Measurements from ENCODE around the gene GARRE1.
"Not testable (repeated sequence)": the region's sequence is repeated elsewhere in the genome, so short reads cannot be mapped to it uniquely, and the experiment has no call there.

GARRE1 gene

DNA sequence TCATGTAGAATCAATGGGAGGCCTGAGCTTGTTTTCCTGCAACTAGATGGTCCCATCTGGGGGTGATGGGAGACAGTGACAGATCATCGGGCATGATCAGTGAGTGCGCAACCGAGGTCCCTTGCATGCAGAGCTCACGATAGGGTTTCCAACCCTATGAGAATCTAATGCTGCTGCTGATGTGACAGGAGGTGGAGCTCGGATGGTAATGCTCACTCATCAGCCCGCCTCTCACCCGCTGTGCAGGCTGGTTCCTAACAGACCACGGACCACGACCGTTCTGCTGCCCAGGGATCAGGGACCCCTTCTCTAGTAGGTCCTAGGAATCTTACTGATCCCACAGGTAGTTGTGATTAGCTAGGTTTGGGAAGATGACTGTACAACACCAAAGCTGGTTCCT is 23.5 kb upstream of the GARRE1 start:
- DNase-seq (ENCODE audit: low read depth) = no peak

DNA sequence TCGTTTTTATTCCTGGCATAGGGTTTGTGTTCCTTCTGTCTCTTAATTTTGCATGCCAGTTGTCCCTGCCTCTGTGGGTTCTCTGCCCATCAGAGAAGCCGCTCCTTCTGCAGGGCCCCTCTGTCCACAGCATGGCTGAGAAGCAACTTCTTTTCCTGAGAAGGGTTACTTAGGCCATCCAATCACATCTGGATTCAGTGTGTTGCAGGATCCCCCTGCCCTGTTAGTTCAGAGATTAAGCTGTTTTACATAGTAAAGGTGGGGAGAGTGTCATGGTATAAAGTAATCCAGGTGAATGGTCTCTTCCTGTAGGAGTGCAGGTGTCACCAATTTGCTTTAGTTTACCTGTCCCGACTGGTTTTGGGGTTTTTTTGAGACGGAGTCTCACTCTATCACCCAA is 22.9 kb upstream of the GARRE1 start:
- no peak for DNase-seq (ENCODE audit: low read depth)

DNA sequence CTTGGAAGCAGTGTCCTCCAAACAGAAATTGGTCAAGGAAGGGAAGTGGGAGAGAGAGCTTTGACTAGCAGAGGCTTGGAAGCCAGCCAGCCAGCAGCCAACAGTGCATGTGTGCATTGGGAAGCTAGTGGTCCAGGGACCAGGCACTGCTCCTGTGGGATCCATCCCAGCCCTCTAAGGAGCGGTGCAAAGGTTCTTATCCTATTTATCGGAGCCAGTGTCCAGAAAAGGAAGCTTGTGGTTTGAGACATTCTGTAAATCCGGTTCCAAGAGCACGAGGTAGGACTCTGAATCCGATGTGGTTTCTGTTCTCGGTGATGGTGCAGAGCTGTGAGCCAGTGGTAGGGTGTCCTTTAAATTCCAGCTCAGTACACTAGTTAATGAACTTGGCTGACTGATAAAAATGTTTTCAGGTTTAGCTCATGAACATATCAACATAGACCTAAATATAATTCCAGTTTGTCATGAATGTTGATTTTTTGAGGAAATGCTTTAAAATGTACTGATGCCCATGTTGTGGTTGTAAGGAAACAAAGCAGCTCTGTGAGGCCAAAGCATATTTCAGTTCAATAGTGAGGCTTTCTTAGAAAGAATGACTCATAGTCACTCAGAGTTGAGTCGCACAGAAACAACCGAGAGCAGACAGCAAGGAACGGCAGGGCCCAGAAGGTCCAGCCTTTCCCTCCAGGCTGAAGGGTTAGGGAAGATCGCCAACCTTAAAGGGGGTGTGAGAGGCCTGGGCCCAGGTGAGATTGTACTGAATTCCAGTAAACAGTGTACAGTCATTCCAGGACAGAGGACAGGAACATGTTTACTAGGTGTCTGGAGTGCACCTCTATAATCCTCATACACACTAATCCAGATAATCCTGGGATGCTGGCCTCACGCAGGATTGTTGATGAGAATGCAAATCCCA is 21.5 kb upstream of the GARRE1 start:
- peak; percentile 93 for DNase-seq (ENCODE audit: low read depth)

DNA sequence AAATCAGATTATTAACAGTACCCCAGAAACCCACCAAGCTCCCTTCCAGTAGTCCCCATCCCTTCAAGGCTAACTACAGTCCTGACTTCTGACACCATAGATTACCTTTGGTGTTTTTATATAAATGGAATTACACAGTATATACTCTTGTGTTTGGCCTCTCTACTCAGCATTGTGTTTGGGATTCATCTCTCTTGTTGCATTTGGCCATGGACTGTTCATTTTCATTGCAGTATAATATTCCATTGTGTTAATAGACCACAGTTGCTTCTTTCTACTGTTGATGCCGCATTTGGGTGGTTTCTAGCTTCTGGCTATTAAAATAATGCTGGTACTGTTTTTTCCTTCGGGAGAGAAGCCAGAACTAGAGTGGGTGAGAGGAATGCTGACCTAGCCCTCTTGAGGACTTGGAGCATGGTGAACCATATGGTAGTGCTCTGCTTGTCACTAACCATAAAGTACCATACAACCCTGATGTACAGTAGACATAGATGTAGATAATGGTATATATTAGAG is 18.9 kb upstream of the GARRE1 start:
- DNase-seq (ENCODE audit: low read depth) = no peak

DNA sequence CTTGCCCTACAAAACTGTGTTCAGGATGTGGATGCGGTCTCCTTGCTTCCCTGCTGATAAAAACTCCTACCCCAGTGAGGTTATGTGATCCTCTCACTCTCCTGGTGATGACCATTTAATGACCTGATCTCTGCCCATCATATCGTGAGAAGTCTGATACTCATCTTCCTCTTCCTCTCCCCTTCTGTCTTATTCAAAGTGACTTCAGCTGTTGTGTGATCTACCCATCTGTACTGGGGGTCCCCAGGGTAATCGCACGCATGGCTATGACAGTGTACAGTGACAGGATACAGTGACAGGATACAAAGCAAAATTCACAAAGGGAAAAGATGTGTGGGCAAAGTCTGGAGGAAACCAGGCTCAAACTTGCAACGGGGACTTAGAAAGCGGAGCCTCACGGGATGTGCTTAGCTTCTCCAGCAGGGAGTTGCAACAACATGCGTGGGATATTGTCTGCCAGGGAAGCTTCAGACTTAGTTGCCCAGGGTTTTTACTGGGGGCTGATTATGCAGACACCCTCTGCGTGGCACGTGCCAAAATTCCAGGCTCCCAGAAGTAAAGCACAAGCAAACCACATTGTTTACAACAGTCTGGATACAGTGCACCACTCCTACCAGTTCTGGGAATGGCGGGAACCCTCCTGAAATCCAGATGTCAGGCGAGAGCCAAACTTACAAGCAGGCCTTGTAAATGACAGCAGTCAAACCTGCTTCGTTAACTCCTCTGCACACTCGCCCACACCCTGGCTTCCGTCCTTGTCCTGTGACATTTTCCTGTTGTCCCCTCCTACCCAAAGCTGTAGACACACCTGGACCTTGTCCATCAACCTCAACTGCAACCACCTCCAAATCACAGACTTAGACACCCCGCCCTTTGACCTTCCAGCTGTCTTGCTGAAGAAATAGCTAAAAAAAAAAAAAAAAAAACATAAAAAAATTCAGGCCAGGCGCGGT is 18.0 kb upstream of the GARRE1 start:
- DNase-seq (ENCODE audit: low read depth) = no peak

DNA sequence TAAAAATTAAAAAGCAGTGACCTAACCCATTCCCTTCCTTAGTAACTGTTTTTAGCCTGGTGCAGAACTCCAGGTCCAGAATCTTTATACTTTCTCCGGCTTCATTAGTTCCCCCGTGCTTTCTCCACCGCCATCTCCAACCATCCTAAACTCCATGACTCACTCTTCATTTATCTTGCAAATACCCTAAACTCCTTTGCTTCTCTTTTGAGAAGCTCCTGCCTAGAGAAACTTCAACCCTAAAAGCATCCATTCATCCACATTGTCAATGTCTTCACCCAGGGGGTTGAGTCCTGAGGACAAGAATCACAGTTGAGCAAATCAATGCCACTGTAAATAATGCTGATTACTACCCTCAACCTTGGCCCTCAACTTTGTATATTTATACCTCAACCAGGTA is 17.1 kb upstream of the GARRE1 start:
- DNase-seq (ENCODE audit: low read depth) = no peak

DNA sequence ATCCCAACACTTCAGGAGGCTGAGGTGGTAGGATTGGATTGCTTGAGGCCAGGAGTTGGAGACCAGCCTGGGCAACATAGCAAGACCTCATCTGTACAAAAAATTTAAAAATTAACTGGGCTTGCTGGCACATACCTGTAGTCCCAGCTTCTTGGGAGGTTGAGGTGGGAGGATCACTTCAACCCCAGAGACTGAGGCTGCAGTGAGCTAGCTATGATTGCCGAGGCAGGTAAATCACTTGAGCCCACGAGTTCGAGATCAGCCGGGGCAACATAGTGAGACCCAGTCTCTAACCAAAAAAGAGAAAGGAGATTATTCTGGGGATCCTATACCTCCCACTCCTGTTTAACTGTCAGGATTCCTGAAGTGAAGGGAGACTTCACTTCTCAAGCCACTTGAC is 16.4 kb upstream of the GARRE1 start:
- no peak for DNase-seq (ENCODE audit: low read depth)

DNA sequence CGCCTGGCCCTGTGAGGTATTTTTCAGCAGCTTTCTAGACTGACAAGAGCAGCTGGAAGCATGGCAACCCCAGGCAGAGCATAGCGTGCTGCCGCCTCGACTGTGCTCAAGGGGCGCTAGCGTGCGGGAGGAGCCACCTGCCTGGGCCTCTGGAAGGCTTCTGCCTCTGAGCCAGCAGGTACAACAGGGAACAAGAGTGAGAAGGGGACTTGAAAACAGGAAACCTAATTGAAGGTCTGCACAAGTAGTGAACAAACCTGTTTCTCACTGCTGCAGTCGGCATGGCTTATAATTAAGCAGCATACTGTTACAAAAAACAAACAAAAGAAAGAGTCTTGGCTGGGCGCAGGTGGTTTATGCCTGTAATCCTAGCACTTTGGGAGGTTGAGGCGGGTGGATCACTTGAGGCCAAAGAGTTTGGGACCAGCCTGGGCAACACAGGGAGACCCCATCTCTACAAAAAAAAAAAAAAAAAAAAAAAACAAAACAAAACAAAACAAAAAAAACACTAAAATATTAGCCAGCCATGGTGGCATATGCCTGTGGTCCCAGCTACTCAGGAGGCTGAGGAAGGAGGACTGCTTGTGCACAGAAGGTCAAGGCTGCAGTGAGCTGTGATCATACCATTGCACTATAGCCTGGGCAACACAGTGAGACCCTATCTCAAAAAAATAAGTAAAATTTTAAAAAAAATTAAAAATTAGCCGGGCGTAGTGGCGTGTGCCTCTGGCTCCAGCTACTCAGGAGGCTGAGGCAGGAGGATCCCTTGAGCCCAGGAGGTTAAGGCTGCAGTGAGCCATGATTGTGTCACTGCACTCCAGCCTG is 12.6 kb upstream of the GARRE1 start:
- DNase-seq (ENCODE audit: low read depth) = no peak

DNA sequence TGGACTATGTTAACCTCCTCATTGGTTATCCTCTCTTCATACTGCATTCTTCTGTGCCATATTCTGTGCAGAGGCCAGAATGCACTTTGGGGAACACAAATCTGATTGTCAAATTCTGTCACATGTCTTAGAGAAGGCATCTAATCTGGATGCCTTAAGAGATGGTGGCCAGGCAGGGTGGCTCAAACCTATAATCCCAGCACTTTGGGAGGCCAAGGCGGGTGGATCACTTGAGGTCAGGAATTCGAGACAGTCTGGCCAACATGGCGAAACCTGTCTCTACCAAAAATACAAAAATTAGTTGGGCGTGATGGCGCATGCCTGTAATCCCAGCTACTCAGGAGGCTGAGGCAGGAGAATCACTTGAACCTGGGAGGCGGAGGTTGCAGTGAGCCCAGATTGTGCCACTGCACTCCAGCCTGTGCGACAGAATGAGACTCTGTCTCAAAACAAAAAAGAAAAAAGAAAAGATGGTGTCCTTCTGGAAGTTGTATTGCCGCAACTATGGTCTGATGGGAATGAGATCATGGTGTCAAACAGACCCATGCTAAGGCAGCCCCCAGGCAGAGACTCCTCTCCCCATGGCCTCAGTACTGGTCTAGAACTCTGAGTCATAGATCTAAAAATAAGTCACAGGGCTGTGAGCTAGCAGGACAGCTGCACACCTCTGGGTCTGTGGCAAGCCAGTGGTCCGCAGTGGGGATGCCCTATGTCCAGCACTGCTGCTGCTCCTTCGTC is 11.0 kb upstream of the GARRE1 start:
- DNase-seq (ENCODE audit: low read depth) = not testable (repeated sequence)

DNA sequence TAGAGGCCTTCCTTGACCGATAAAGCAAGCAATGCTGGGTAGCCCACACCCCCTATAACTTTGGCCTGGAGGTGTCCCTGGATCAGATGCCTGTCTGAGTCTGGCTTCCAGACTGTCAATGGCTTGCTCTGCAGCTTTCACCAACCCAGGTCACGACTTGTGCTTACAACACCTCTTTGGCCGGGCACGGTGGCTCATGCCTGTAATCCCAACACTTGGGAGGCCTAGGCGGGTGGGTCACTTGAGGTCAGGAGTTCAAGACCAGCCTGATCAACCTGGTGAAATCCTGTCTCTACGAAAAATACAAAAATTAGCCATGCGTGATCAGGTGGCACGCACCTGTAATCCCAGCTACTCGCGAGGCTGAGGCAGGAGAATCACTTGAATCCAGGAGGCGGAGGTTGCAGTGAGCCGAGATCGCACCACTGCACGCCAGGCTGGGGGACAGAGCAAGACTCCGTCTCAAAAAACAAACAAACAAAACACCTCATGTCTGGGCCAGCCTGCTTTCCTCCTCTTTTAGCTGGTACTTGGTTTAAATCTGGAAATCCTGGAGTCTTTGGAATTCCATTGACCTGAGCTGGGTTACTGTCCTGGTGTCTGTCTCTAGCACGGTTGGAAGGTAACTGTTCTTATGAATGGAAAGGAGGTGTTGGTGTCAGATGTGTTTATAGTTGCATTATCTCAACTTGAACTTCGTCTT is 10.3 kb upstream of the GARRE1 start:
- no peak for DNase-seq (ENCODE audit: low read depth)

DNA sequence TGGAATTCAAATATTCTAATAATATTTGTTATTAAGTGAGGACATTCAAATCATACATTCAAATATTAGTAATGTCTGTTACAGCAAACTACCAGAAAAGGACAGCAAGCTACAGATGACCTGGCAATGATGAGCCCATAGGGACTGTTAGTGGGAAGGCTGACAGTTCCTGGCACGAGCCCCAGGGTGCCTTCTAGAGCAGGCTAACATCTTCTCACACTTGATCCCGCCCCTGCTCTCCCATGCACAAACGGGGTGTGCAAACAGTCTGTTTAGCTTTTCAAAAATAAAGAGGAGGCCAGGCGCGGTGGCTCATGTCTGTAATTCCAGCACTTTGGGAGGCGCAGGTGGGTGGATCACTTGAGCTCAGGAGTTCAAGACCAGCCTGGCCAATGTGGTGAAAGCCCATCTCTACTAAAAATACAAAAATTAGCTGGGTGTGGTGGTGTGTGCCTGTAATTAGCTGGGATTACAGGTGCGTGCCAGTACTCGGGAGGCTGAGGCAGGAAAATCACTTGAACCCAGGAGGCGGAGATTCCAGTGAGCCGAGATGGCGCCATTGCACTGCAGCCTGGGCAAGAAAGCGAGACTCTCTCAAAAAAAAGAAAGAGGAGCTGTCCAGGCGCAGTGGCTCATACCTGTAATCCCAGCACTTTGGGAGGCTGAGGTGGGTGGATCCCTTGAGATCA is 9.6 kb upstream of the GARRE1 start:
- DNase-seq (ENCODE audit: low read depth) = no peak

DNA sequence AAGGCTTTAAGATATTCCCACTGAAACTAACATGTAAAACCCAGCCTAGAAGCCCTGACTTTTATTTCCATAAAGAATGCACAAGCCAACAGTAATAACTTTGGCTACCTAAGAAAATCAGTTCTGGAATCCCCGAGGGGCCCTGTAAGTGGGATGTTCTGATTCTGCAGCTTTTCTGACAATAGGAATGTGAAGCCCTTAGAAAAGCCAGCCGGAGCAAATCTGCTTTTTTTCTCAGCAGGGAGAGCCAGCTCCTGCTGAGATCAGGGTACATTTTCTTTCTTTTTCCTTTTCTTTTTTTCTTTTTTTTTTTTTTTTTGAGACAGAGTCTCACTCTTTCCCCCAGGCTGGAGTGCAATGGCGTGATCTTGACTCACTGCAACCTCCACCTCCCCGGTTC is 8.0 kb upstream of the GARRE1 start:
- DNase-seq (ENCODE audit: low read depth) = no peak

DNA sequence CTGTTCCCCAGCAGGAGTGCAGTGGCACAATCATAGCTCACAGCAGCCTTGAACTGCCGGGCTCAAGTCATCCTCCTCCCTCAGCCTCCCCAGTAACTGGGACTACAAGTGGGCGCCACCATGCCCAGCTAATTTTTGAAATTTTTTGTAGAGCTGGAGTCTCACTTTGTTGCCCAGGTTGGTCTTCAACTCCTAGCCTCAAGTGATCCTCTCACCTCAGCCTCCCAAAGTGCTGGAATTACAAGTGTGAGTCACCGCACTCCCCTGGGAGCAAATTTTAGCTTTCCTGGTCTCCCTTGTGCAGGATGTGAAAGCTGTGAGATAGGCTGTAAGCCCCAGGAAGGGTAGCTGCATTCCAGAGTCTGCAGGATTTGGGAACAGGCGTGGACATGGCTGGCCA is 5.4 kb upstream of the GARRE1 start:
- no peak for DNase-seq (ENCODE audit: low read depth)

DNA sequence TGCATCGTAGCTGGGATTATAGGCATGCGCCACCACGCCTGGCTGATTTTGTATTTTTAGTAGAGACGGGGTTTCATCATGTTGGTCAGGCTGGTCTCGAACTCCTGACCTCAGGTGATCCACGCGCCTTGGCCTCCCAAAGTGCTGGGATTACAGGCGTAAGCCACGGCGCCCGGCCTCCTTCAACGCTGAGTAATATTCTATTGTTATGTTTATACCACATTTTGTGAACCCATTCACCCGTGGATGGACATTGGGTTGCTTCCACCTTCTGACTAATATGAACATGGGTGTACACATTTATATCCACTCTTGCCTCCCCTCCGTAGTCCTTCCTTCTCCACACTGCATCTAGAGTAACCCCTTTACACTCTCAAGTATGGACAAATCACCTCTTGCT is 1.2 kb upstream of the GARRE1 start:
- DNase-seq (ENCODE audit: low read depth) = not testable (repeated sequence)

DNA sequence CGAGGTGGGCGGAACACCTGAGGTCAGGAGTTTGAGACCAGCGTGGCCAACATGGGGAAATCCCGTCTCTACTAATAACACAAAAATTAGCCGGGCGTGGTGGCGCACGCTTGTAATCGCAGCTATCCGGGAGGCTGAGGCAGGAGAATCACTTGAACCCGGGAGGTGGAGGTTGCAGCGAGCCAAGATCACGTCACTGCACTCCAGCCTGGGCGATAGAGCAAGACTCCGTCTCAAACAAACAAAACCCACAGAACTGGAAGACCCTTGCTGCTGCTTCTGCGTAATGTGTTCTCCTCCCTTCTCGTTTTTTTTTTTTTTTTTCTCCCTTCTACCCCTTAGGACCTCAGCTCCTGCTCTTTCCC is 691 bp upstream of the GARRE1 start:
- DNase-seq (ENCODE audit: low read depth) = not testable (repeated sequence)

DNA sequence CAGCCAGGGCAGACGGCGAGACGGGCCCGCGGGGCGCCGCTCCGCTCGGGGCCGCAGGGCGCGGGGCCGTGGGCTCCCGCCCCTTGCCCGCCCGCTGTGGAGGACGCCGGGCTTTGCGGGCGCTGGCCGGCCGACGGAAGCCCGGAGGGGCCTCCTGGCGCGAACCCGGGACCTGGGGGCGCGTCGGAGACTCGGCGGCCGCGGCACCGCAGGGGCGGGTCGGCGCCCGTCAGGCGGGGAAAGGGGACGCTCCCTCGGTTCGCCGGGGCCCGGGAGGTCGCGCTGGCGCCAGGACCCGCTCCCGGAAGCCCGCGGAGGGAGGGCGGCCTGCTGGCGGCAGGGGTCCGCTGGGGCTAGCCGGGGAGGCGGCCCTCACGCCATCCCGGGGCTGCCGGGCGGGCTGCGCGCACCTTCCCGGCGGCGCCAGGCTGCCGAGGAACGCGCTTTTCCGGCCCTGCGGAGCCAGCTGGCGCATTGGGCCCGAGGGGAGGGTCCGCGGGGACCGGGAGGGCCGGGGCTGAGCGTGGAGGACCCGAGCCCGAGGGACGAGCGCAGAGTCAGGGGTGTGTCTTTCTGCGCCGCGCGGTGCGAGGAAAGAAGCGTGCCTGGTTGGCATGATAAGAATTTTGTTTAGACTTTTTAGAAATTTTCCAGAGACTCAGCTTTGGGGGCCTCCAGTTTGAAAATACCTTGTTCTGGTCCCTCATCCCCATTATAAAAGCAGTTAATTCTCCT is 511 bp downstream of the GARRE1 start:
- no peak for DNase-seq (ENCODE audit: low read depth)

DNA sequence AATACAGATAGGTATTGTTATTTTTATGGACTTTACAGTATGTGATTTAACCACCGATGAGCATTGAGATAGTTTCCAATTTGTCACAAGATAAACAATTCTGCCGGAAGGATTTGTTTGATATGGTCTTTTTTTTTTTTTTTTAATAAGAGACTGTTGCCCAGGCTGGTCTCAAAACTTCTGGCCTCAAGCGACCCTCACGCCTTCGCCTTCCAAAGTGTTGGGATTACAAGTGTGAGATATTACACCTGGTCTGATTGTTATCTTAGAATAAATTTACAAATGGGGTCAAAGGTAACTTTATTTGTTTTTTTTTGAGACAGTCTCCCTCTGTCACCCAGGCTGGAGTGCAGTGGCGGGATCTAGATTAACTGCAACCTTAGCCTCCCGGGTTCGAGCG is 1.2 kb downstream of the GARRE1 start:
- DNase-seq (ENCODE audit: low read depth) = no peak

DNA sequence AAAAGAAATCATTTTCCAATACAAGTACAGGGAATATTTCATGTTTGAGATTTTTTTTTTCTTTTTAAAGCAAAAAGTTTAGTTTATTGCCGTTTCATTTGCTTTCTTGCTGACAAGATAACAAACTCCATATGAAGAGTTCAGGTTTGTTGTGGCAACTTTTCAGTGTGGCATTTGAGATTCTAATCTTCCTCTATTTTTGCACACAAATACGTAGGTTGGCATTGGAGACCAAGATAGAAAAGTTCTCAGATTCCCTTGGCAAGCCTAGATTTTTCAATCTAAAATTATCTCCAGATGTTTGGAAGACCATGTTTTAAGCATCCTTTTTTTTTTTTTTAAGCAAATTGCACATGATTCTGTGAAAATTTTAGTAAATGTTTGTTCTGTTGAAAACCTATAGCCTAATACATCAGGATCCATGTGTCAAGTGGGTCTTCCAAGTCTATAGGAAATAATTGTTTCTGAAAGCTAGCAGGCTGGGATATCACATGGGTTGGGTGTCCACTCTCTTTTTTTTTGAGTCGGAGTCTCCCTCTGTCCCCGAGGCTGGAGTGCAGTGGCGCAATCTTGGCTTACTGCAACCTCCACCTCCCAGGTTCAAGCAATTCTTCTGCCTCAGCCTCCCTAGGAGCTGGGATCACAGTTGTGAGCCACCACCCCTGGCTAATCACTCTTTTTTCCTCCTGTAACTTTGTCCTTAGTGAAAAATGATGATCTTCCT is 2.6 kb downstream of the GARRE1 start:
- DNase-seq (ENCODE audit: low read depth) = no peak

DNA sequence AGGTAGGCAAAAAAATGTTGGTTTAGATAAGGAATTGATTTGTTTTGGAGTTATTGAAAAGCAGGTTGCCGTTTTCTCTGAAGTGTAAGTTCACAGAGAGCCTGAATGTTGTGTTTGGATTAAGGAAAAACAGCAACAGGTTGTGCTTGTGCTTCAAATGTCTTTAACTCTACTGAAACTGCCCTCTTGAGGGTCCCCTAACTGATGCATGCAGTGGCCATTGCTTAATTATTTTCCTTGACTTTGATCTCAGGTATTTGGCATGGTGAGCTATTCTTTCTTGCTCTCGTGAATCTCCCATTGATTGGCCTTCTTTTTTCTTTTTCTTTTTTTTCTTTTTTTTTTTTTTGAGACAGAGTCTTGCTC is 3.2 kb downstream of the GARRE1 start:
- no peak for DNase-seq (ENCODE audit: low read depth)

All from GM04503 (cell line).